Inflammatory macrophage (primary cell): ENCODE data around the gene VBP1.
A peak's percentile ranks its signal among the peaks of the same experiment; 100 is the strongest.
"Not testable (repeated sequence)": the region's sequence is repeated elsewhere in the genome, so short reads cannot be mapped to it uniquely, and the experiment has no call there.

ENCODE experiments used
- DNase-seq, 2 donors: peaks; one replicate each; pipeline ENCODE4 v3.0.0-alpha.2; 2020 to 2022
- total RNA-seq, 18 experiments: gene quantifications; one replicate each; lab custom pipeline; 2026; ENCODE audit warnings: mixed read lengths in 6 of 18, inconsistent platforms in 2 of 18; lab: John Stamatoyannopoulos, UW

VBP1 gene
- total RNA-seq, result 30.0 to 72.3 (median 49.9) reads per million in 18 experiments

DNA sequence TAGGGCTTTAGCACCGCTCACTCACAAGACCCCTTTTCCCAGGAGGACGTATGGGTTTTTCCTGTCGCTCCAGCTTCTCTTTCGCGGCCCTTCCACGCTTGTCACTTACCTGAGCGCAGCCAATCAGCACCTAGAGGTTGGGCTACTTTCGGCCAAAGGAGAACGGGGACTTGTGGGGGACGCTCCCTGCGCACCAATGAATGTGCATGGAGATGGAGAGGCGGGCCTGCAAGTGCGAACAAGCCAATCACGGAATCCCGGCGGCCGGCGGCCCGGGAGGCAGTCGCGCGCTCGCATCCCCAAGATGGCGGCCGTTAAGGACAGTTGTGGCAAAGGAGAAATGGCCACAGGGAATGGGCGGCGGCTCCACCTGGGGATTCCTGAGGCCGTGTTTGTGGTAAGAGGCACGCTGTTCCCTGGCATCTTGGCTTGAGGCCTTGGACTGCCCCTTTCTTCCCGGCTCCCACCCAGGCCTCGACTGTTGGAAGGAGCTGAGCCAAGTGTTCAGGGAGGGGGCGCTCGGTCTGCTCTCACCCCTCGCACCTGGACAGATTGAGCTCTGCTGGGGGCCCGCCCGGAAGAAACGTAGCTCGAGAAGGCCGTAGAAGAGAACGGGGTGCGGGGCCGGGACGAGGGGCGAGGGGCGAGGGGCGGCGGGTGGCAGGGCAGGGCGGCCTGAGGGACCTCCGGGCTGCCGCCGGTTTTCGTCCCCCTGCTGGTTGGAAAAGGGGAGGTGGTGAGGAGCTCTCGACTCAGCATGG lies at the start of gene VBP1:
TSS of gene VBP1 (plus strand) at position 282 of the 761 bp plus-strand sequence. CDS start at position 305, 23 bp downstream.
- peak; percentile 90 to 93 for DNase-seq

GRCh38 chrX:155169881-155170280 lies 46.4 kb upstream of the VBP1 start:
- DNase-seq, result no peak

- DNase-seq, result no peak
Observed at GRCh38 chrX:155179346-155179997, 36.8 kb upstream of the VBP1 start.

DNA sequence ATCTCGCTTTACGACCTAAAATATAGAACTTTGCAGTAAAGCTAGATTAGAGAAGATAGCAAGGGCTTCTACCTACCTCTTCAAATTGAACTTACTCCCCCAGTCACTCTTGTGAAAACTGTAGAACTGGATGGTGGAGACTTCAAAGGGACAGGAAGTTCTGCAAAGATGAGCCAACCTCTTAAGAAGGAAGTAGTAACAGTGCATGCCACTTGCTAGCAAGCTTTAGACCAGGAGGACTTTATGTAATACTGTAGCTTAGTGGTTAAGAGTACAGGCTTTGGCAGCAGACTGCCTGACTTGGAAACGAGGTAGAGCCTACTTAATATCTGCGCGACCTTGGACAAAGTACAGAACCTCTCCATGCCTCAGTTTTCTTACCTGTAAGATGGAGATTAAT lies 27.5 kb upstream of the VBP1 start:
- peak; percentile 57 to 61 for DNase-seq

DNA sequence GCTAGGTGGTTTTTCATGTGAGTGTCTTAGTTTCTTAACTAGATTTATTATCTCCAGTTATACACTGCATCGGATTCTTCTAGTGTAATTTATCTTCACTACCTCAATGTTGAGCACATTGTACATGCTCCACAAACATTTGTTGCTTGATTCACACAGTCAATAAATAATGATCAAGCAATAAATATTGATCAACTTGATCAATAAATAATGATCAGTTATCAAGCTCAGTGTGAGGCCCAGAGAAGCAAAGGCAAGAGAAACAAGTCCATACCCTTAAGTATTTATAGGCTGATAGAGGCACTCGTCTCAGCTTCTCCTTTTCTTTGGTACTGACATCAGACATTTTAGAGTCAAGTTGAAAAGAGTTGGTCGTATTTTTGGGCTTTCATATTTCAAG lies 5.1 kb upstream of the VBP1 start:
- DNase-seq, result no peak

DNA sequence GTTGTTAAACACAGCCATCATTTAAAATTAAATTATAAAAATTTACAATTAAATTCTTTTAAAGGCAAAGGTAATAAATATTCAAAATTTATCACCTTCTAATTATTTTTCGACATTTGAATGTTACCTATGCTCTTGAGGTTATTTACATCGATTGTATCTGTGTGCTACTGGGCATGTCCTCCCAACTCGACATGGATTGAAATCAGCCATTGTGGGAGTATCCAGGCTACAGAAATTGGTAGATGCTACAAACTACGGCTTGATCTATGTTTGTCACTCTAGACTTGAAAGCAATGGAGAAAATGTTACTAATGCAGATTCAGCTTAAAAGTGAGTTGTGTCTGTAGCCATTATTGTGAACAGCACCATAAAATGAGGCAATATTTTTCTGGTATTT lies 2.5 kb upstream of the VBP1 start:
- DNase-seq, result no peak

GRCh38 chrX:155215443-155216178 lies 649 bp upstream of the VBP1 start:
- peak in 1 of 2 donors; percentile 2 for DNase-seq

DNA sequence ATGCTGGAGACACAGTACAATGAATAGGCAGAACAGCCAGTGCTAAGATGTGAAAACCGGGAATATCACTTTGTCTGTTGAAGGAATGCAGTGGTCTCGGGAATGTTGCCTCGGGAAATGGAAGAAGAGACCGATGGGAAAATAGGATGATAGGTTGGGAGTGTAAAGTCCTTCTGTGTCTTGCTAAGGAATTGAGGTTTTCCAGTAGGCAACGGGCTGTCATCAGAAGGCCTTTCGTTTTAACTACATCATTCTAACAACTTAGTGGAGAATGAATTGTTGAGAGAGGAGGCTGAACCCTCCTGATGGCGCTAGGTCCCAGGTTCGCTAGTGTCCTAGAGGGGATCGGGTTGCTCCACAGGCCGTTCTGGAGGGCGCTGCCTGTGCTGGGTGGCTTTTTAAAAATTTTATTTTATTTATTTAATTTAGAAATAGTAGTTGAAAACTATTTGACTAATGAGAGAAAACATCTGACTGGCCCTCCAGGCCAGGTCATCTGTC lies 730 bp downstream of the VBP1 start:
- DNase-seq, result no peak

- DNase-seq, result no peak
Observed at GRCh38 chrX:155218777-155219176, 2.5 kb downstream of the VBP1 start.

DNA sequence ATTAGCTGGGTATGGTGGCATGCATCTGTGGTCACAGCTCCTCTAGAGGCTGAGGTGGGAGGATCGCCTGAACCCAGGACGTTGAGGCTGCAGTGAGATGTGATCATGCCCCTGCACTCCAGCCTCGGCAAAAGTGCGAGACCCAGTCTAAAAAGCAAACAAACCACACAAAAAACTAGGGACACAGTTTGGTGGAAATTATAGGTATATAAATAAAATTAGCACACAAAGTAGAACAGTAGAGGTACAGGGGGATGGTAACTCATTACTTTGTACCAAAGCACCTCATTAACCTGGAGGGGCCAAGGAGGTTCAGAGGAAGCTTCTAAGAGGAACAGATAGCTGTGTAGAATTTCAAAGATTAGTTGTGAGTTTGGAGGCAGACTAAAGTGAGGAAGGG lies 5.1 kb downstream of the VBP1 start:
- no peak for DNase-seq

DNA sequence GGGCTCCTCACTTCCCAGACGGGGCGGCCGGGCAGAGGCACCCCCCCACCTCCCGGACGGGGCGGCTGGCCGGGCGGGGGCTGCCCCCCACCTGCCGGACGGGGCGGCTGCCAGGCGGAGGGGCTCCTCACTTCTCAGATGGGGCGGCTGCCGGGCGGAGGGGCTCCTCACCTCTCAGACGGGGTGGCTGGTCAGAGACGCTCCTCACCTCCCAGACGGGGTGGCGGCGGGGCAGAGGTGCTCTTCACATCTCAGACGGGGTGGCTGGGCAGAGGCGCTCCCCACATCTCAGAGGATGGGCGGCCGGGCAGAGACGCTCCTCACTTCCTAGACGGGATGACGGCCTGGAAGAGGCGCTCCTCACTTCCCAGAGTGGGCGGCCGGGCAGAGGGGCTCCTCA lies 7.5 kb downstream of the VBP1 start:
- DNase-seq, result not testable (repeated sequence)

GRCh38 chrX:155225774-155226173 lies 9.5 kb downstream of the VBP1 start:
- DNase-seq, result no peak

GRCh38 chrX:155231163-155231562 lies 14.9 kb downstream of the VBP1 start:
- no peak for DNase-seq

DNA sequence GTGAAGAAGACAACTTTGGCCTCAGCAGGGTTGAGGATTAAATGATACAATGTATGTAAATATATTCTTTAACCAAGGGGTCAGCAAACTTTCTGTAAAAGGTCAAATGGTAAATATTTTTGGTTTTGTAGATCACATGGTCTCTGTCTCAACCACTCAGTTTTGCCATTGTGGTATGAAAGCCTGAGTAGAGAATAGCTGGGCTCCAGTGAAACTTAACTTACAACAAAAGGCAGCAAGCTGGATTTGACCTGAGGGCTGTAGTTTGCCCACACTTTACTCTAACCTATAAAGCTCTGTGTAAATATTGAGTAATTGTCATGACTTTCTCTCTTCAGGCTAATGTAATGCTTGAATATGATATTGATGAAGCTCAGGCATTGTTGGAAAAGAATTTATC lies 19.6 kb downstream of the VBP1 start:
- DNase-seq, result no peak

GRCh38 chrX:155237719-155238118 lies 21.5 kb downstream of the VBP1 start:
- DNase-seq, result no peak

DNA sequence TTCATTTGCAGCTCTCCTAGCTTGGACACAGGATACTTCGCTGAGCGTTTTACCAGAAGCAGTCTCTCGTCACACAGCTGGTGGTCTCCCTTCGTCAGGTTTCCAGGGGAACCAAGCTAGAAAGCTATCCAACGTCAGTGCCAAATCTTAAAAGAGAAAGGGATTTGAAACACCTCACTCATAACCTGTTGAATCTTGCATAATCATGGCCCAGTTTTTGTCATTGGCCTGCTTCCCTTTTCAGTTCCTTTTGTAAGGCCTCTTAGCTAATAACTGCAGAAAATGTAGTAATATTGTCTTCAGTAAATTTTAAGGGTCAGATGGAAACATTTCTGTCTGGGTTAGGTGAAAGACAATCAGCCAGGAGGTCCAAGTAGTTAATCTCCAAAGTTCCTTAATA lies 26.0 kb downstream of the VBP1 start:
- peak; percentile 34 to 69 for DNase-seq

- DNase-seq, result no peak
Observed at GRCh38 chrX:155246748-155247147, 30.5 kb downstream of the VBP1 start.

DNA sequence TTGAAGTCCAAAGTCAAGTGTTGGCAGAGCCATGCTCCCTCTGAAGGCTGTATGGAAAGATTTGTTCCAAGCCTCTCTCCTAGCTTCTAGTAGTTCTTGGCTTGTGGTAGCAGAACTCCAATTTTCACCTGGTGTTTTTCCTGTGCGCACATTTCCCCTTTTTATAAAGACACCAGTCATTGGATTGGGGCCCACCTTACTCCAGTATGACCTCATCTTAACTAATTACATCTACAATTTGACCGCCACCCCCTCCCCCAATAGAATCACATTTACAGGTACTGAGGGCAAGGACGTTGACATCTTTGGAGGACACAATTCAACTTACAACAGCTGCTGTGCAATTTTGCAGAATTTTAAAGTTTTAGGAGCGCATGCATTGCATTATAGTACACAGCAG lies 31.2 kb downstream of the VBP1 start:
- DNase-seq, result no peak

DNA sequence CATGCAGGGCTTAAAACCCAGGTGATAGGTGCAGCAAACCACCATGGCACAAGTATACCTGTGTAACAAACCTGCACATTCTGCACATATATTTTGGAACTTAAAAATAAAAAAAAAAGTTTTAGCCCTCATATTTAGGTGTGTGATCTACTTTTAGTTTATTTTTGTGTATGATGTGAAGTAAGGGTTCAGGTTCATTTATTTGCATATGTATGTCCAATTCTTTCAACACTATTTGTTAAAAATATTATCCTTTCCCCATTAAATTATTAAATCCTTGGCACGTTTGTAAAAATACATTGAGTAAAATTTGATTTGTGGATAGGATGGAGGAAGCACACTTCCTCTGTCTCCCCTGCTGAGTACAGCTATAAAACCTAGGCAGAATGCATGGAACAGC lies 35.1 kb downstream of the VBP1 start:
- DNase-seq, result no peak

DNA sequence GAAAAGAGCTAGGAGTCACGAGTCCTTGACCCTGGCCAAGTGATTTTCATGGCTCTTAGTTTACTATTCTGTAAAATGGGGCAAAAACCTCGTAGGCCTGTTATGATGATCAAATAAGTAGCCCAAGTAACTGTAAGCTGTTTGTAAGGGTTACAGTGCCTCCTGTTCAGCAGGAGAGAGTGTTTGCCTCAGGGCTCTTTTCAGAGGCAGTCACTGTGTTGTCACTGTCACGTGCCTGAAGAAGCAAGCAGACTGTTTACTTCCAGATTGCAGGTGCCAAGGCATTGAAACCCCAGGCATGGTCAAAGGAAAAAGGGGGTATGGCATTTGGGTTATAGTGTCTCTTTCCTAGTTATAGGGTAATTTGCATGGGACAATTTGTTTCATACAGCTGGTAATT lies 43.5 kb downstream of the VBP1 start:
- DNase-seq, result no peak

DNA sequence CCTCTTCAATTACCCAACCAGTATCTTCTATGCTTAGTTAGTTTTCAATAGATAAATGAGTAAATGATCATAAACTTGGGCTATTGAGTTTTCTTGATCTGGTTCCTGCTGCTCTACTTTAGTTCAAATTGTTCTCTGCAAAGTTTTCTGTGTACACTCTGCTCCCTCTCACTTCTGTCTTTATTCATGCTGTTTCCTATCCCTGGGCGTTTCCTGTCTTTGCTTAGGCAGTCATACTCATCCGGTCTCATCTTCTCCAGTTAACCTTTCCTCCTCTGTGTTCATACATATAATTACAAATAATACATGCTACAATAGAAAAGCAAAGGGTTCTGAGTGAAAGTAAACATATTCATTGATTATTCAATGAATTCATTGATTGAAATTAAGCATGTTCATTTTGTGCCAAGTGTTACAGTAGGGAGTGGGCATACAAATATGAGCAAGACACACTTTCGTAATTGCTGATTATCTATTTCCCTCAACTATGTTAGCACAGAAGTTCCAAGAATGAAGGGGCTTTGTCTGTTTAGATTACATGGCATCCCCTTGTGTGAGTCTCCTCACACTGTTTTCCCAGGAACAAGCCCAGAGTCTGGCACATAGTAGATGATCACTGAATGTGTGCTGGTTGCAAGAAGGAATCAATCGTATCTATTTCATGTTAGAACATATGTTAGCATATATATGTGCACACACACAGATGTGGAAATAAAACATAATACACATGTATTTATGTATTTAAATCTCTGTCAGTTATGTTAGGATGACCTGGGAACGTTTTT lies 46.9 kb downstream of the VBP1 start:
- DNase-seq, result no peak

DNA sequence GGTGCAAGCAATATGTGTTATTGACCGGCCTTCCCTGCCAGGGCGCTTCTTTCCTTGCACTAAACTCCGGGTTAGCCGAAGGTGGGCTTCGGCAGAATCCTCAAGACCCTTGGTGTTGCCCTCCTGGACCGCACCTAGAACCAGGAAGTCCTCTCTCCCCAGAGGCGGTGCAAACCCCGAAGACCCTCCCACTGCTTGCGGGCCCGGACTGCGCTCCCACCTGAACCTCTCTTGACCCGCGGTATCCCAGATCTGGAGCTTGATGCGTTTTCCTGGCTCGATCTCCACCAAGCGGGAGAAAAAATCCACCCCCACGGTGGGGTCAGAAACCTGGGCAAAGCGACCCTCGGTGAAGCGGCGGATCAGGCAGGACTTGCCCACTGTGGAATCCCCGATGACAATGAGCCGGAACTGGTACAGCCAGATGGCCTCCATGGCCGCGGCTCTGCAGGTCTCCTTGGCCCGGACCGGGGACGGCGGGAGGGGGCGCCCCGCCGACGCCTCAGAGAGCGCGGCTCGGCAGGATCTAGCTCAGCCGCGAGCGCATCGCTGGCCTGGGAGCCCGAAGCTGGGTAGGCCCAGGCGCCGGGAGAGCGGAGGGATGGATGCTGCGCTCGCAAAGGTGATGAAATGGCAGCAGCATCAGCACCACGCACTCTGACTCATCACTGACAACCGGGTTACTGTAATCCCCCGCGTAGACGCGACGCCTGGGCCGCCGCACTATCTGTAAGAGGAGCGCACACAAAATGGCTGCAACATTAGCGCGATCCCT lies 47.8 kb downstream of the VBP1 start, which contains the start of gene RAB39B:
TSS of gene RAB39B (minus strand) at position 638 of the 775 bp plus-strand sequence. CDS start at position 435, 203 bp downstream.
- peak; percentile 37 to 58 for DNase-seq
